BJ (cell line): Measurements from ENCODE around the gene POGLUT2. TPM values are rescaled to one million over a fixed set of nuclear protein-coding genes. Genes with fewer than 3 reads are reported as not detected.

Experiments
- CTCF ChIA-PET: fragments of 350-600 bp; formaldehyde crosslinking; extraction: SDS; loops from one replicate; lab custom pipeline; 2021; ENCODE audit warnings: antibody characterized with exemption, inconsistent platforms; lab: Yijun Ruan, JAX
- POLR2A ChIA-PET: fragments of 300-600 bp; sonication (Branson Sonifier 250); formaldehyde crosslinking; extraction: SDS; loops from one replicate; lab custom pipeline; 2021; ENCODE audit warnings: antibody characterized with exemption; lab: Charles Lee
- DNase-seq: peaks from one replicate; pipeline ENCODE4 v3.0.0-alpha.2; 2011; ENCODE audit warnings: low read depth
- H3K27me3 ChIP-seq: 2 replicates; pipeline ENCODE4 v1.6.0; 2011; ENCODE audit warnings: low read length; ENCODE audit not compliant: control insufficient read depth, insufficient read depth
- H3K36me3 ChIP-seq: 2 replicates; pipeline ENCODE4 v1.5.1; 2011; ENCODE audit warnings: low read length; ENCODE audit not compliant: control insufficient read depth, insufficient read depth
- H3K4me3 ChIP-seq: 2 replicates; pipeline ENCODE4 v1.5.1; 2011; ENCODE audit warnings: low read depth, mild to moderate bottlenecking, control low read depth, low read length
- CTCF ChIP-seq: IDR thresholded peaks from 2 replicates; pipeline ENCODE4 v1.5.1; 2011; ENCODE audit warnings: low read depth, mild to moderate bottlenecking, control low read depth, inconsistent platforms, low read length, moderate library complexity; ENCODE audit not compliant: insufficient read depth
- polyA plus RNA-seq: library from polyadenylated mRNA; depleted of rRNA; stranded (reverse); fragments of >200 nt; gene quantifications from 2 replicates; pipeline ENCODE4 v1.2.3, GENCODE V29; 2011

POGLUT2 gene
- polyA plus RNA-seq, 1 experiment: 11.0 TPM

GRCh38 chr13:102816708-102817107 lies 17.9 kb upstream of the POGLUT2 start:
- ChIA-PET CTCF (interaction anchor here (0.8 to 2.0 kb wide), 2 partner anchors 16 to 62 kb away, joined by 5 read pairs; no protein-coding TSS in a partner anchor), POLR2A (interaction anchor here (0.7 kb wide), 1 partner anchor 95 kb away, joined by 3 read pairs; no protein-coding TSS in a partner anchor)
- Histone ChIP-seq H3K4me3 (no peak overlapping the region), H3K36me3 (no peaks in the 10 kb centered on the region; the same call in 1 of the 2 replicates), H3K27me3 (no peaks in the 10 kb centered on the region)
- DNase-seq: no peak
- no peak for TF ChIP-seq CTCF

GRCh38 chr13:102815788-102816187 lies 17.0 kb upstream of the POGLUT2 start:
- DNase-seq: no peak
- no peaks in the 10 kb centered on the region for H3K27me3 ChIP-seq
- TF ChIP-seq CTCF: no peak
- POLR2A ChIA-PET: no interaction called here
- CTCF ChIA-PET: interaction anchor here (1.2 to 1.4 kb wide), 2 partner anchors 10 to 236 kb away, joined by 3 read pairs; no protein-coding TSS in a partner anchor
- no peaks in the 10 kb centered on the region; the same call in 1 of the 2 replicates for H3K36me3 ChIP-seq
- no peak overlapping the region for H3K4me3 ChIP-seq

- Histone ChIP-seq H3K36me3 (no peaks in the 10 kb centered on the region; the same call in 1 of the 2 replicates), H3K4me3 (no peak overlapping the region), H3K27me3 (no peaks in the 10 kb centered on the region)
- POLR2A ChIA-PET: no interaction called here
- no peak for DNase-seq
- CTCF ChIA-PET: interaction anchor here (0.9 to 1.6 kb wide), 5 partner anchors 10 to 235 kb away, joined by 3 to 7 read pairs (median 3); no protein-coding TSS in a partner anchor
- no peak for TF ChIP-seq CTCF
Measured at GRCh38 chr13:102814793-102815192, 16.0 kb upstream of the POGLUT2 start.

- ChIA-PET POLR2A (no interaction called here), CTCF (interaction anchor here (0.9 to 1.6 kb wide), 5 partner anchors 10 to 234 kb away, joined by 3 to 7 read pairs (median 4); no protein-coding TSS in a partner anchor)
- no peak for DNase-seq
Measured at GRCh38 chr13:102814025-102814607, 15.3 kb upstream of the POGLUT2 start.

More at GRCh38 chr13:102814025-102814607, 15.3 kb upstream of the POGLUT2 start:
- TF ChIP-seq CTCF: no peak
- Histone ChIP-seq H3K4me3 (no peak overlapping the region), H3K27me3 (no peaks in the 10 kb centered on the region), H3K36me3 (no peaks in the 10 kb centered on the region; the same call in 1 of the 2 replicates)
